Adrenal gland (tissue), 12 donors: ENCODE results near the gene ARPC5L. TPM values are rescaled to one million over a fixed set of nuclear protein-coding genes. Genes with fewer than 3 reads are reported as not detected.

Experiments
- DNase-seq, 7 donors: peaks; one replicate each; pipeline ENCODE4 v3.0.0-alpha.2; 2019 to 2020
- H3K27ac ChIP-seq, 5 donors: fragments of 200-600 bp; sonication (generic) in 4 of 5; 1 replicate in 3 of 5; 2 replicates in 2 of 5; pipeline versions ENCODE4 v1.5.1 to v1.8.0; 2016 to 2020; ENCODE audit warnings: mild to moderate bottlenecking in 1 of 5
- H3K27me3 ChIP-seq: fragments of 200-600 bp; 2 replicates; pipeline ENCODE4 v1.8.0; 2021
- H3K36me3 ChIP-seq, 2 donors: fragments of 200-600 bp; replicated peaks in 1 of 2; 1 replicate in 1 of 2; 2 replicates in 1 of 2; pipeline versions ENCODE4 v1.5.1 to v1.8.0; 2018 to 2022
- H3K4me1 ChIP-seq, 2 donors: fragments of 200-600 bp; replicated peaks in 1 of 2; 1 replicate in 1 of 2; 2 replicates in 1 of 2; pipeline versions ENCODE4 v1.5.1 to v1.8.0; 2018 to 2021
- H3K4me3 ChIP-seq, 4 donors: fragments of 200-600 bp; sonication (generic) in 3 of 4; one replicate each; pipeline ENCODE4 v1.5.1; 2016 to 2018
- H3K9me3 ChIP-seq, 3 donors: fragments of 200-600 bp; sonication (generic) in 1 of 3; replicated peaks in 1 of 3; 1 replicate in 2 of 3; 2 replicates in 1 of 3; pipeline versions ENCODE4 v1.5.1 to v1.8.0; 2016 to 2021
- CTCF ChIP-seq, 6 experiments: fragments of 450-650 bp in 4 of 6; fragments of 200-600 bp in 2 of 6; sonication (generic) in 1 of 6; IDR thresholded peaks; 1 replicate in 5 of 6; 2 replicates in 1 of 6; pipeline versions ENCODE4 v1.5.1 to v1.8.0; 2016 to 2021; ENCODE audit warnings: antibody characterized with exemption in 6 of 6, mild to moderate bottlenecking in 2 of 6, moderate library complexity in 1 of 6
- POLR2A ChIP-seq, 2 donors: fragments of 450-650 bp; IDR thresholded peaks; one replicate each; pipeline ENCODE4 v1.6.1; 2017; ENCODE audit warnings: antibody characterized with exemption in 2 of 2, mild to moderate bottlenecking in 2 of 2, moderate library complexity in 1 of 2
- WGBS, 4 donors: extraction: QIAGEN DNeasy Blood & Tissue Kit in 2 of 4; methylation state at CpG; one replicate each; pipeline versions ENCODE4 v1.1.5 to v1.1.7; 2013 to 2017; 5-methylcytosine and 5-hydroxymethylcytosine counted together
- intact Hi-C, 2 donors: fragments of 100-400 bp; cut with DNase I; formaldehyde crosslinking; loops; one replicate each; pipeline versions ENCODE4 v1.14.1 to v1.15.0; 2022 to 2023
- polyA plus RNA-seq, 3 donors: library from polyadenylated mRNA; stranded (reverse); fragments of 200-250 nt in 2 of 3; fragments of 350-450 nt in 1 of 3; fragmentation: Illumina TruSeq in 1 of 3; extraction: RNeasy Lipid Tissue Mini Kit (QIAGEN cat#74804) in 1 of 3; gene quantifications; one replicate each; pipeline ENCODE4 v1.2.3, GENCODE V29; 2013 to 2014
- total RNA-seq, 9 donors: library from RNA; depleted of rRNA in 4 of 9; stranded (reverse); fragments of >200 nt in 4 of 9; fragments of 120-200 nt in 1 of 9; fragmentation: NEBNext Ultra II Directional in 1 of 9; extraction: Animal tissue kit (Norgen Biotek cat#: 25700) in 1 of 9; gene quantifications; one replicate each; pipeline versions ENCODE4 v1.1.0 to v1.2.4, GENCODE V29; 2013 to 2023
- donor health status: healthy with polysubstance abuse.
- donor health status: Bipolar disorder and iron deficiency.
- donor health status: DM: yes; HTN: yes; CAD: no.
- donor health status: DM: no; HTN: no; CAD: no.
- donor health status: DM: no; HTN: no; CAD: no.
- donor health status: DM: yes; HTN: yes; CAD: no.

Gene ARPC5L
- total and polyA plus RNA-seq, 12 donors: 20.7 to 97.6 (median 38.3) TPM

GRCh38 chr9:124839612-124840299 is 22.2 kb upstream of the ARPC5L start:
- Histone ChIP-seq H3K4me3 (no peak overlapping the region), H3K27me3 (no peaks in the 10 kb centered on the region), H3K9me3 (no peaks in the 10 kb centered on the region), H3K4me1 (peaks cover 7 to 20% of the 10 kb centered on the region in 2 donors), H3K27ac (no peak overlapping the region), H3K36me3 (no peaks in the 10 kb centered on the region)
- no peak for DNase-seq
- intact Hi-C loops: no loop called here
- TF ChIP-seq POLR2A (IDR thresholded peaks at IDR 0.05) (no peak), CTCF (IDR thresholded peaks at IDR 0.05) (peak; percentile 29 to 47 (median 34))
- 51 to 63% (median 56%) methylated on average over 7 to 12 of the region's 12 CpGs for WGBS, 4 donors

- WGBS, 4 donors: 46 to 61% (median 49%) methylated on average over 4 to 18 of the region's 18 CpGs
- no peaks in the 10 kb centered on the region for H3K36me3 ChIP-seq
- H3K4me3 ChIP-seq: no peak overlapping the region
- TF ChIP-seq CTCF (IDR thresholded peaks at IDR 0.05) (peak in 4 of 6 experiments; percentile 19 to 35 (median 26)), POLR2A (IDR thresholded peaks at IDR 0.05) (no peak)
- peaks cover 2 to 14% of the 10 kb centered on the region in 2 donors for H3K4me1 ChIP-seq
- no peak overlapping the region for H3K27ac ChIP-seq
- H3K9me3 ChIP-seq: no peaks in the 10 kb centered on the region
- peak in 2 of 7 donors; percentile 35 to 65 for DNase-seq
- intact Hi-C loops: no loop called here
- no peaks in the 10 kb centered on the region for H3K27me3 ChIP-seq
Observed at GRCh38 chr9:124840300-124840833, 21.6 kb upstream of the ARPC5L start.

GRCh38 chr9:124841075-124841821 is 20.7 kb upstream of the ARPC5L start:
- peaks cover 0 to 7% of the 10 kb centered on the region in 2 donors for H3K4me1 ChIP-seq
- 82 to 94% (median 84%) methylated on average over 13 to 14 of the region's 14 CpGs for WGBS, 4 donors
- H3K27me3 ChIP-seq: no peaks in the 10 kb centered on the region
- intact Hi-C loops: no loop called here
- no peak overlapping the region for H3K27ac ChIP-seq
- no peak overlapping the region for H3K4me3 ChIP-seq
- no peaks in the 10 kb centered on the region for H3K36me3 ChIP-seq
- TF ChIP-seq CTCF (IDR thresholded peaks at IDR 0.05) (no peak), POLR2A (IDR thresholded peaks at IDR 0.05) (no peak)
- H3K9me3 ChIP-seq: no peaks in the 10 kb centered on the region
- no peak for DNase-seq

- H3K27me3 ChIP-seq: no peaks in the 10 kb centered on the region
- intact Hi-C loops: no loop called here
- DNase-seq: no peak
- no peak overlapping the region for H3K4me3 ChIP-seq
- H3K4me1 ChIP-seq: peaks cover 0 to 7% of the 10 kb centered on the region in 2 donors
- H3K36me3 ChIP-seq: no peaks in the 10 kb centered on the region
- no peaks in the 10 kb centered on the region for H3K9me3 ChIP-seq
- 84 to 89% (median 85%) methylated on average over 11 of the region's 11 CpGs for WGBS, 4 donors
- TF ChIP-seq CTCF (IDR thresholded peaks at IDR 0.05) (no peak), POLR2A (IDR thresholded peaks at IDR 0.05) (no peak)
- H3K27ac ChIP-seq: no peak overlapping the region
Observed at GRCh38 chr9:124843456-124844034, 18.4 kb upstream of the ARPC5L start.
